ENCODE measurements around the gene MYO16.

- TF ChIP-seq GATA3 (IDR thresholded peaks at IDR 0.05; ENCODE audit: low read depth, low read length), result no peak
- no peak for TF ChIP-seq GATA2 (IDR thresholded peaks at IDR 0.05; ENCODE audit: low read depth, low read length)
Measured at GRCh38 chr13:109227344-109227940, 598.0 kb downstream of the MYO16 start.
